ENCODE results near the gene AGPAT4. TPM values are rescaled to one million over a fixed set of nuclear protein-coding genes. Genes with fewer than 3 reads are reported as not detected.

AGPAT4 gene
- total RNA-seq, 1 experiment from 2014 or later, result 15.5 TPM

- H3K27ac ChIP-seq (ENCODE audit: low read depth, low read length), result peak overlapping the region; percentile 37; the same call in 1 of the 2 replicates
- ChIA-PET RAD21 (ENCODE audit: low non-redundant PET in 1 of 2, low total read pairs in 2 of 2, uncharacterized antibody in 2 of 2, unreplicated experiment in 2 of 2) (no interaction called here), CTCF (no interaction called here), POLR2A (no interaction called here)
- no peaks in the 10 kb centered on the region for H4K20me1 ChIP-seq (ENCODE audit: insufficient read depth)
- H3K9ac ChIP-seq (ENCODE audit: low read length), result peak overlapping the region; percentile 16; the same call in 1 of the 2 replicates
- H3K36me3 ChIP-seq (ENCODE audit: control insufficient read depth in 1 of 2, insufficient read depth in 2 of 2, low read length in 2 of 2), result no peaks in the 10 kb centered on the region
- peak overlapping the region; percentile 81 for H2AFZ ChIP-seq (ENCODE audit: low read depth, low read length, poor library complexity, severe bottlenecking)
- intact Hi-C loops (cut with micrococcal nuclease), result no loop called here
- H3K27me3 ChIP-seq (ENCODE audit: insufficient read depth, low read length), result no peaks in the 10 kb centered on the region
- TF ChIP-seq YY1 (IDR thresholded peaks at IDR 0.05; ENCODE audit: extremely low read depth, insufficient replicate concordance, low read depth, low read length) (no peak), JUND (IDR thresholded peaks at IDR 0.05) (peak; percentile 45), SIN3A (IDR thresholded peaks at IDR 0.05; ENCODE audit: low read depth) (no peak), FOSL1 (IDR thresholded peaks at IDR 0.05; ENCODE audit: low read depth) (peak; percentile 84)
- no TSS peak for BruUV-seq (replicated peaks)
- no peaks in the 10 kb centered on the region for H3K9me2 ChIP-seq (ENCODE audit: insufficient read depth)
- peak; percentile 72 for ATAC-seq
- peak overlapping the region; percentile 47 for H3K4me2 ChIP-seq (ENCODE audit: low read length)
- no peak for DNase-seq (ENCODE audit: low read depth, low spot score)
- peaks cover 5 to 28% of the 10 kb centered on the region in 2 experiments for H3K4me1 ChIP-seq (ENCODE audit: control insufficient read depth in 1 of 2, insufficient read depth in 2 of 2, low read length in 2 of 2)
- H3K9me3 ChIP-seq (ENCODE audit: control insufficient read depth in 1 of 2, insufficient read depth in 1 of 2, low read depth in 1 of 2, low read length in 2 of 2), result no peaks in the 10 kb centered on the region
- H3K4me3 ChIP-seq (replicated peaks in 1 of 2; ENCODE audit: low read depth in 1 of 2, low read length in 2 of 2), result no peak overlapping the region; a peak in 1 of 4 replicates
- no peaks in the 10 kb centered on the region for H3K79me2 ChIP-seq (ENCODE audit: insufficient read depth, low read length)
Observed at GRCh38 chr6:161303628-161304340, 29.9 kb upstream of the AGPAT4 start.

GRCh38 chr6:161302949-161303348 is 29.1 kb upstream of the AGPAT4 start:
- BruUV-seq (replicated peaks), result no TSS peak
- no peak for DNase-seq (ENCODE audit: low read depth, low spot score)
- Histone ChIP-seq H2AFZ (ENCODE audit: low read depth, low read length, poor library complexity, severe bottlenecking) (no peak overlapping the region), H3K4me1 (ENCODE audit: control insufficient read depth in 1 of 2, insufficient read depth in 2 of 2, low read length in 2 of 2) (peaks cover 5 to 28% of the 10 kb centered on the region in 2 experiments), H3K4me3 (replicated peaks in 1 of 2; ENCODE audit: low read depth in 1 of 2, low read length in 2 of 2) (no peak overlapping the region), H3K9ac (ENCODE audit: low read length) (no peak overlapping the region), H3K9me2 (ENCODE audit: insufficient read depth) (no peaks in the 10 kb centered on the region), H4K20me1 (ENCODE audit: insufficient read depth) (no peaks in the 10 kb centered on the region), H3K9me3 (ENCODE audit: control insufficient read depth in 1 of 2, insufficient read depth in 1 of 2, low read depth in 1 of 2, low read length in 2 of 2) (no peaks in the 10 kb centered on the region), H3K27ac (ENCODE audit: low read depth, low read length) (no peak overlapping the region; the same call in 1 of the 2 replicates), H3K79me2 (ENCODE audit: insufficient read depth, low read length) (no peaks in the 10 kb centered on the region), H3K4me2 (ENCODE audit: low read length) (peak overlapping the region; percentile 47; the same call in 1 of the 2 replicates), H3K36me3 (ENCODE audit: control insufficient read depth in 1 of 2, insufficient read depth in 2 of 2, low read length in 2 of 2) (no peaks in the 10 kb centered on the region), H3K27me3 (ENCODE audit: insufficient read depth, low read length) (no peaks in the 10 kb centered on the region)
- CTCF ChIA-PET, result no interaction called here
- POLR2A ChIA-PET, result no interaction called here
- ATAC-seq, result no peak
- intact Hi-C loops (cut with micrococcal nuclease), result no loop called here
- RAD21 ChIA-PET (ENCODE audit: low non-redundant PET in 1 of 2, low total read pairs in 2 of 2, uncharacterized antibody in 2 of 2, unreplicated experiment in 2 of 2), result no interaction called here
- no peak for TF ChIP-seq YY1 (IDR thresholded peaks at IDR 0.05; ENCODE audit: extremely low read depth, insufficient replicate concordance, low read depth, low read length)
- no peak for TF ChIP-seq SP1 (IDR thresholded peaks at IDR 0.05; ENCODE audit: low read depth)
- TF ChIP-seq CTCF (IDR thresholded peaks at IDR 0.05 in 2 of 3, conservative IDR thresholded peaks at IDR 0.05 in 1 of 3; ENCODE audit: borderline replicate concordance in 1 of 3, insufficient read depth in 1 of 3, low read depth in 2 of 3, low read length in 2 of 3), result no peak
- TF ChIP-seq EGR1 (IDR thresholded peaks at IDR 0.05; ENCODE audit: low read depth), result no peak
- no peak for TF ChIP-seq ZFX (IDR thresholded peaks at IDR 0.05)
- no peak for TF ChIP-seq EZH2phosphoT487 (IDR thresholded peaks at IDR 0.05; ENCODE audit: borderline replicate concordance)
- no peak for TF ChIP-seq ZNF274 (IDR thresholded peaks at IDR 0.05; ENCODE audit: low read depth, low read length)
- TF ChIP-seq RAD21 (IDR thresholded peaks at IDR 0.05; ENCODE audit: low read depth), result no peak
- TF ChIP-seq ATF3 (IDR thresholded peaks at IDR 0.05), result no peak
- TF ChIP-seq REST (IDR thresholded peaks at IDR 0.05; ENCODE audit: low read depth), result no peak
- no peak for TF ChIP-seq POLR2AphosphoS5 (IDR thresholded peaks at IDR 0.05; ENCODE audit: low read depth, low read length)
- no peak for TF ChIP-seq EZH2 (IDR thresholded peaks at IDR 0.05)
- no peak for TF ChIP-seq CBX3 (IDR thresholded peaks at IDR 0.05; ENCODE audit: low read depth)

Measured in HCT116 (cell line).